OCI-LY3 (cell line): Measurements from ENCODE around the gene CDH23.

ENCODE experiments used
- H2AFZ ChIP-seq: fragments of 200-600, 300-600 bp; shearing (Covaris generic); 2 replicates; pipeline ENCODE4 v1.6.0; 2014; ENCODE audit warnings: antibody characterized with exemption, low read depth, low read length
- H3K27ac ChIP-seq: fragments of 200-600, 300-600 bp; sonication (generic); 2 replicates; pipeline ENCODE4 v1.5.1; 2014; ENCODE audit warnings: mild to moderate bottlenecking, low read length, moderate library complexity, mixed read lengths
- H3K27me3 ChIP-seq: fragments of 200-600, 300-600 bp; sonication (generic); 2 replicates; pipeline ENCODE4 v1.6.1; 2014; ENCODE audit warnings: low read depth, low read length, mixed read lengths
- H3K36me3 ChIP-seq: fragments of 200-600, 300-600 bp; sonication (generic); replicated peaks from 2 replicates; pipeline ENCODE3; 2014; ENCODE audit warnings: low read depth, low read length, mixed read lengths
- H3K4me1 ChIP-seq: fragments of 300-600, 200-600 bp; sonication (generic); 2 replicates; pipeline ENCODE4 v1.6.1; 2014; ENCODE audit warnings: low read length, mixed read lengths
- H3K4me2 ChIP-seq: fragments of 200-600, 300-600 bp; sonication (generic); 2 replicates; pipeline ENCODE4 v1.6.1; 2014; ENCODE audit warnings: low read length, mixed read lengths
- H3K4me3 ChIP-seq: fragments of 300-600, 200-600 bp; sonication (generic); 2 replicates; pipeline ENCODE4 v1.5.1; 2014; ENCODE audit warnings: antibody characterized with exemption, mild to moderate bottlenecking, low read length, moderate library complexity
- H3K79me2 ChIP-seq: fragments of 300-600, 200-600 bp; shearing (Covaris generic); 2 replicates; pipeline ENCODE4 v1.6.1; 2014; ENCODE audit warnings: mild to moderate bottlenecking, low read length, mixed read lengths
- H3K9ac ChIP-seq: fragments of 300-600, 200-600 bp; shearing (Covaris generic); 2 replicates; pipeline ENCODE4 v1.6.0; 2014; ENCODE audit warnings: mild to moderate bottlenecking, low read length, moderate library complexity
- H3K9me3 ChIP-seq: fragments of 200-600, 300-600 bp; shearing (Covaris generic); 2 replicates; pipeline ENCODE4 v1.6.1; 2014; ENCODE audit warnings: low read length, mixed read lengths; ENCODE audit not compliant: insufficient read depth
- H4K20me1 ChIP-seq: fragments of 200-600, 300-600 bp; sonication (generic); 2 replicates; pipeline ENCODE4 v1.6.1; 2016; ENCODE audit warnings: low read length, mixed read lengths; ENCODE audit not compliant: insufficient read depth
- EZH2phosphoT487 ChIP-seq: fragments of 200-600 bp; shearing (Covaris generic); IDR thresholded peaks from 2 replicates; pipeline ENCODE4 v1.6.1; 2018; ENCODE audit warnings: antibody characterized with exemption, mixed run types, low read depth
- TF ChIP-seq, protein P1 (sequence below): fragments of 200-600, 300-600 bp; sonication (generic); IDR thresholded peaks from 2 replicates; pipeline ENCODE4 v1.5.1; 2014; ENCODE audit warnings: antibody characterized with exemption, low read length, low read depth

Gene CDH23

DNA sequence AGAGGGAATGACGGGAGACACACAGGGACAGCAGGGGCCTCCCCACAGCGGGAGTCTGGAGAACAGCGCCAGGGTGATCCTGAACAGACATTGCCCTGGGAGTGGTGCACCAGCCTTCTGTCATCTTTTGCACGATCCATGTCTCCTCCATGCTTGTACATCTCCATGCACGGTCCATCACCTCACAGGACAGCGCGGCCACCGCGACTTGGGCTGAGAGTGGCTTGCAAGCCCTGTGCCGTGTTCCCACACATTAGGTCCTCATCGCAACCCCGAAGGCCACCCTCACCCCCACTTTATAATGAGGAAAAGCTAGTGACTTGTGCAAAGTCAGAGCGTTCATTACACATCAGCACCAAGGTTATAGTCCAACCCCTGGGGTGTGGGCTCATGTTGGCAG is 64.7 kb downstream of the CDH23 start:
- TF ChIP-seq EZH2phosphoT487: no peak
- TF ChIP-seq, protein P1, sequence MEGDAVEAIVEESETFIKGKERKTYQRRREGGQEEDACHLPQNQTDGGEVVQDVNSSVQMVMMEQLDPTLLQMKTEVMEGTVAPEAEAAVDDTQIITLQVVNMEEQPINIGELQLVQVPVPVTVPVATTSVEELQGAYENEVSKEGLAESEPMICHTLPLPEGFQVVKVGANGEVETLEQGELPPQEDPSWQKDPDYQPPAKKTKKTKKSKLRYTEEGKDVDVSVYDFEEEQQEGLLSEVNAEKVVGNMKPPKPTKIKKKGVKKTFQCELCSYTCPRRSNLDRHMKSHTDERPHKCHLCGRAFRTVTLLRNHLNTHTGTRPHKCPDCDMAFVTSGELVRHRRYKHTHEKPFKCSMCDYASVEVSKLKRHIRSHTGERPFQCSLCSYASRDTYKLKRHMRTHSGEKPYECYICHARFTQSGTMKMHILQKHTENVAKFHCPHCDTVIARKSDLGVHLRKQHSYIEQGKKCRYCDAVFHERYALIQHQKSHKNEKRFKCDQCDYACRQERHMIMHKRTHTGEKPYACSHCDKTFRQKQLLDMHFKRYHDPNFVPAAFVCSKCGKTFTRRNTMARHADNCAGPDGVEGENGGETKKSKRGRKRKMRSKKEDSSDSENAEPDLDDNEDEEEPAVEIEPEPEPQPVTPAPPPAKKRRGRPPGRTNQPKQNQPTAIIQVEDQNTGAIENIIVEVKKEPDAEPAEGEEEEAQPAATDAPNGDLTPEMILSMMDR: no peak
- no peak overlapping the region for H3K4me3 ChIP-seq
- no peak overlapping the region for H2AFZ ChIP-seq
- peaks cover 5% of the 10 kb centered on the region; the same call in 1 of the 2 replicates for H3K27me3 ChIP-seq
- H3K9ac ChIP-seq: no peak overlapping the region
- no peaks in the 10 kb centered on the region for H4K20me1 ChIP-seq
- H3K4me2 ChIP-seq: no peak overlapping the region
- H3K4me1 ChIP-seq: no peaks in the 10 kb centered on the region
- no peaks in the 10 kb centered on the region for H3K36me3 ChIP-seq
- no peak overlapping the region for H3K27ac ChIP-seq
- H3K9me3 ChIP-seq: no peaks in the 10 kb centered on the region
- H3K79me2 ChIP-seq: no peaks in the 10 kb centered on the region

DNA sequence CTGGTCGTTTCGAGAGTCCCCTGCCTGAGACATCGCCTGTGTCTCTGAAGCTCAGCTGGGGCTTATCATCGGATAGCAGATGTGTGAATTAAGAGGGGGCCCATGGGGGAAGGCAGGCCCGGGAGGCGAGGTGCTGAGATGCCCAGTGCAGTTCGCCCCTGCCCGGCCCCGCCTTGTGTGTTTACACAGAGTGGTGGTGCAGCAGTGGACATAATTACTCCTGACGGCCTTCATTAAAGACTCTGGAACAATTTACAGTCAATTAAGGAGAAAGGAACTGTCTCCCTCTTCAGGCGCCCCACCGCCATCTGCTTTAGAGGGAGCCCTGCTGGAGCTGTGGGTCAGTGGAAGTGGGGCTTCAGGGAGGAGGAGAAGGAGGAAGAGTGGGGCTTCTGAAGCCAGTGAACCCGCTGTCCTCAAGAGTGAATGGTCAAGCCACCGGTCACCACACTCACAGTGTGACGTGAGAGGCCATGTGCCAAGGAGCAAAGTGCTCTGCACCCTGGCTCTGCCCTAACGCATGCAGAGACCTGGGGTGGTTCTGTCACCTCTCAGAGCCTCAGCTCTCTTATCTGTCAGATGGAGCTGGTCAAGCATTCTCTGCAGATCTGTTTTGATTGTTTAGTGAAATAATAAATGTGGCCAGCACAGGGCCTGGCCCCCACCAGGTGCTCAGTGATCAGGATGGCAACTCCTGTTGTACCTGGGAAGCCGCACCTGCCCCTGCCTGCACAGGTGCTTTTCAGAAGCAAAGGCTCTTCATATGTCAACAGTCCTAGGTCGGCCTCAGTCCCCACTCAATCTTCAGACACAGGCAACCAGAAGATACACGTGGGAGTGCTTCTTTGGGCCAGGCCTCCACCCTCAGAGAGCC is 65.6 kb downstream of the CDH23 start:
- Histone ChIP-seq H3K79me2 (no peaks in the 10 kb centered on the region), H3K9me3 (no peaks in the 10 kb centered on the region), H3K4me1 (no peaks in the 10 kb centered on the region), H3K9ac (no peak overlapping the region), H3K4me2 (no peak overlapping the region), H2AFZ (no peak overlapping the region), H3K36me3 (no peaks in the 10 kb centered on the region), H4K20me1 (no peaks in the 10 kb centered on the region), H3K27me3 (peaks cover 4% of the 10 kb centered on the region; the same call in 1 of the 2 replicates), H3K4me3 (no peak overlapping the region), H3K27ac (no peak overlapping the region)
- TF ChIP-seq, protein P1: no peak
- TF ChIP-seq EZH2phosphoT487: no peak

DNA sequence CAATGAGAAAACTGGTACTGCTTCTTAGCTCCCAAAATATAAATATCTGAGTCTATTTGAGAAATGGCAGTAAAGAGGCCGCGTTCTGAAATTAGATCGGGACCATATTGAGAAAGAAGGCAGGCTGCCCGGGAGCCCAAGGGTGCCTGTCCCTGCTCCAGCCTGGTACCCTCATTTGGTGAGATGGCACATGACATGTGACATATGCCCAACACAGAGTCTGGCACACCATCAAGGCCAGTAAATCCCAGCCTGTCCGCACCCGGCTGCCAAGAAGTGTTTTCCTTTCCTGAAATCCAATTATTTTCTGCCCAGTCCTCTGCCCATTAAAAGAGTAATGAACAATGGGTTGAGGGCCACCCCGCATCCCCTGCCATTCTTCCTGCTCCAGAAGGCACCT is 66.4 kb downstream of the CDH23 start:
- H4K20me1 ChIP-seq: no peaks in the 10 kb centered on the region
- TF ChIP-seq, protein P1: no peak
- no peak for TF ChIP-seq EZH2phosphoT487

GRCh38 chr10:71465551-71466252 is 69.0 kb downstream of the CDH23 start:
- H3K27me3 ChIP-seq: no peaks in the 10 kb centered on the region
- no peak overlapping the region for H3K27ac ChIP-seq
- no peaks in the 10 kb centered on the region for H4K20me1 ChIP-seq
- H3K4me3 ChIP-seq: no peak overlapping the region
- TF ChIP-seq, protein P1: no peak
- no peak for TF ChIP-seq EZH2phosphoT487
- H3K4me1 ChIP-seq: no peaks in the 10 kb centered on the region
- no peak overlapping the region for H3K4me2 ChIP-seq
- H3K79me2 ChIP-seq: no peaks in the 10 kb centered on the region
- no peaks in the 10 kb centered on the region for H3K9me3 ChIP-seq
- H3K36me3 ChIP-seq: no peaks in the 10 kb centered on the region
- H3K9ac ChIP-seq: no peak overlapping the region
- no peak overlapping the region for H2AFZ ChIP-seq

More for the DNA sequence above, 66.4 kb downstream of the CDH23 start:
- Histone ChIP-seq H3K27me3 (no peaks in the 10 kb centered on the region), H2AFZ (no peak overlapping the region), H3K4me2 (no peak overlapping the region), H3K9ac (no peak overlapping the region), H3K36me3 (no peaks in the 10 kb centered on the region), H3K27ac (no peak overlapping the region), H3K4me1 (no peaks in the 10 kb centered on the region), H3K9me3 (no peaks in the 10 kb centered on the region), H3K4me3 (no peak overlapping the region), H3K79me2 (no peaks in the 10 kb centered on the region)
